Panc1 (cell line): ENCODE results near the gene PROSER3. TPM values are rescaled to one million over a fixed set of nuclear protein-coding genes. Genes with fewer than 3 reads are reported as not detected.

ENCODE experiments used
- ATAC-seq: fragments of 200-7000 bp; cut with Tn5 transposase; 2 replicates; pipeline ENCODE4 v1.9.1; 2020; ENCODE audit warnings: mild to moderate bottlenecking, moderate library complexity
- BruUV-seq: library from RNA; stranded (reverse); fragments of 400-500 nt; replicated peaks from 2 replicates; lab custom pipeline; 2021; lab: Mats Ljungman, UMichigan
- CTCF ChIA-PET: fragments of 300-600 bp; sonication (Branson Sonifier 250); formaldehyde crosslinking; loops from one replicate; lab custom pipeline; 2022; ENCODE audit warnings: antibody characterized with exemption; lab: Charles Lee
- POLR2A ChIA-PET: fragments of 300-600 bp; sonication (Branson Sonifier 250); formaldehyde crosslinking; loops from one replicate; lab custom pipeline; 2022; ENCODE audit warnings: antibody characterized with exemption; lab: Charles Lee
- DNase-seq: peaks from one replicate; pipeline ENCODE4 v3.0.0-alpha.2; 2010; ENCODE audit warnings: low read depth, low spot score
- H3K27ac ChIP-seq: 2 replicates; pipeline ENCODE4 v1.5.1; 2011; ENCODE audit warnings: mild to moderate bottlenecking, low read length, inconsistent platforms
- H3K27me3 ChIP-seq: fragments of 200-500 bp; sonication (Bioruptor generic); 2 replicates; pipeline ENCODE4 v1.6.0; 2014; ENCODE audit warnings: low read length, inconsistent platforms; ENCODE audit not compliant: control insufficient read depth, insufficient read depth
- H3K36me3 ChIP-seq: fragments of 200-500 bp; sonication (Bioruptor generic); 2 replicates; pipeline ENCODE4 v1.5.1; 2014; ENCODE audit warnings: inconsistent platforms, mild to moderate bottlenecking, low read length, moderate library complexity; ENCODE audit not compliant: control insufficient read depth, insufficient read depth
- H3K4me1 ChIP-seq: 2 replicates; pipeline ENCODE4 v1.5.1; 2011; ENCODE audit warnings: inconsistent platforms, mild to moderate bottlenecking, low read length, moderate library complexity; ENCODE audit not compliant: control insufficient read depth, insufficient read depth
- H3K4me3 ChIP-seq, 2 experiments: 2 replicates each; pipeline ENCODE4 v1.5.1; 2011 to 2012; ENCODE audit warnings: low read depth in 2 of 2, low read length in 2 of 2, mild to moderate bottlenecking in 2 of 2, inconsistent platforms in 1 of 2, moderate library complexity in 1 of 2
- H3K9me3 ChIP-seq: fragments of 200-500 bp; sonication (Bioruptor generic); 2 replicates; pipeline ENCODE4 v1.5.1; 2014; ENCODE audit warnings: low read depth, mild to moderate bottlenecking, inconsistent platforms, low read length, moderate library complexity; ENCODE audit not compliant: control insufficient read depth, insufficient read depth
- POLR2AphosphoS5 ChIP-seq: IDR thresholded peaks from 2 replicates; pipeline ENCODE4 v1.6.1; 2012; ENCODE audit warnings: mild to moderate bottlenecking, low read depth, low read length, moderate library complexity
- REST ChIP-seq, 2 experiments: IDR thresholded peaks; 2 replicates each; pipeline ENCODE4 v1.6.1; 2011 to 2012; ENCODE audit warnings: low read depth in 2 of 2, control low read depth in 1 of 2, low read length in 1 of 2, mild to moderate bottlenecking in 1 of 2, moderate library complexity in 1 of 2; ENCODE audit not compliant: insufficient read depth in 1 of 2
- SIN3A ChIP-seq: IDR thresholded peaks from 2 replicates; pipeline ENCODE4 v1.6.1; 2012; ENCODE audit warnings: low read depth, mild to moderate bottlenecking, low read length, moderate library complexity, borderline replicate concordance; ENCODE audit not compliant: insufficient read depth
- TCF7L2 ChIP-seq: IDR thresholded peaks from 2 replicates; pipeline ENCODE4 v1.6.1; 2011; ENCODE audit warnings: mild to moderate bottlenecking, low read depth, low read length, inconsistent platforms
- in situ Hi-C: cut with HindIII; loops from 2 replicates; pipeline ENCODE4 v1.10.0; 2016; ENCODE audit warnings: low sequenced_read_pairs, low pct_unique_long_range_greater_than_20kb
- intact Hi-C: fragments of 100-400 bp; cut with micrococcal nuclease; formaldehyde crosslinking; loops from one replicate; pipeline ENCODE4 v1.10.0; 2022; ENCODE audit not compliant: unreplicated experiment
- total RNA-seq: library from RNA; stranded (reverse); gene quantifications from one replicate; pipeline ENCODE4 v1.2.1, GENCODE V29; 2021; ENCODE audit not compliant: unreplicated experiment
- TF ChIP-seq, protein P1 (sequence below): fragments of 450-650 bp; IDR thresholded peaks from 2 replicates; pipeline ENCODE4 v1.5.1; 2017; ENCODE audit warnings: mild to moderate bottlenecking

The PROSER3 gene
- total RNA-seq, 1 experiment from 2014 or later, result 63.9 TPM

DNA sequence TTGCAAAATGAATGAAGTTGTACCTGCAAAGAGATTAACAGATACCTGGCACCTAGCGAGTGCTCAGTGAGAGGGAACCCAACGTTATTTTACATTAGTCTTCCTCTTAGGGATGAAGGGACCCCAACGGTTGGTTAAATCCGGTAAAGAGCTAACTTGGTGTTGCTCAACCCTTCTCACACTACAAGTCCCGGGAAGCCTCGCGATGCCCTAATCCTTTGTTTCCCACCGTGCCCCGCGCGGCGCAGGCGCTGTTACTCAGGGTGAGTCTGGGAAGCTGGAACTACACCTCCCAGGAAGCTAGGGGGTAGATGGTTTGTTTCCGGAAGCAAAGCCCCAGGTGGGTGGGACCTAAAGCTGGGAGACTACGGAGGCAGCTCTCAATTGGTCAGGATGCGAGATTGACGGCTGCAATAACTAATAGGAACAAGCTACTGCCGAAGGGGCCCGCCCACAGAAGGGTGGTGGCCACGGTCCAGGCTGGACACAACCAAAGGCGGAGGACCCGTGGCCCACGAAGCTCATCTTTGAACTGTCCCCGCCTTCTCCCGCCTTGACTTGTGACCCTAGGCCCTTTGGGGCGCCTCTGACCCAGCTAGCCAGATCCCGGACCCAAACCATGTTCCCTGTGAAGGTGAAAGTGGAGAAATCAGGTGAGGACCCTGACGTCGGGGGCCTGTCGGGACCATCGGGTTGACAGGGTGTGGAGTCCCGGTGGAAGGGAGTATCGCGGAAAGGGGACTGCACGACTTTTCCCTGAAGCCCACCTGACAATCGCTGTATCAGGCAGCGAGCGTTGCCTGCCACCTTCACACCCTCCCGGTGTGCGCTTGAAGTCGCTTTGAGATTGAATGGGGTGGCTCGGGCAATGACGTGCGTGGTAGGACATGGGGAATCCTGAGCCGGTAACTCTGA is 9.6 kb upstream of the PROSER3 start, which contains the start of gene LIN37:
TSS of gene LIN37 (plus strand) at position 471 of the 915 bp plus-strand sequence. CDS start at position 620, 149 bp downstream.
- in situ Hi-C loops (no loop called here), intact Hi-C loops (no loop called here)
- H3K4me3 ChIP-seq, result peak within 1 kb of the TSS; percentile 87 to 89
- TF ChIP-seq, protein P1, sequence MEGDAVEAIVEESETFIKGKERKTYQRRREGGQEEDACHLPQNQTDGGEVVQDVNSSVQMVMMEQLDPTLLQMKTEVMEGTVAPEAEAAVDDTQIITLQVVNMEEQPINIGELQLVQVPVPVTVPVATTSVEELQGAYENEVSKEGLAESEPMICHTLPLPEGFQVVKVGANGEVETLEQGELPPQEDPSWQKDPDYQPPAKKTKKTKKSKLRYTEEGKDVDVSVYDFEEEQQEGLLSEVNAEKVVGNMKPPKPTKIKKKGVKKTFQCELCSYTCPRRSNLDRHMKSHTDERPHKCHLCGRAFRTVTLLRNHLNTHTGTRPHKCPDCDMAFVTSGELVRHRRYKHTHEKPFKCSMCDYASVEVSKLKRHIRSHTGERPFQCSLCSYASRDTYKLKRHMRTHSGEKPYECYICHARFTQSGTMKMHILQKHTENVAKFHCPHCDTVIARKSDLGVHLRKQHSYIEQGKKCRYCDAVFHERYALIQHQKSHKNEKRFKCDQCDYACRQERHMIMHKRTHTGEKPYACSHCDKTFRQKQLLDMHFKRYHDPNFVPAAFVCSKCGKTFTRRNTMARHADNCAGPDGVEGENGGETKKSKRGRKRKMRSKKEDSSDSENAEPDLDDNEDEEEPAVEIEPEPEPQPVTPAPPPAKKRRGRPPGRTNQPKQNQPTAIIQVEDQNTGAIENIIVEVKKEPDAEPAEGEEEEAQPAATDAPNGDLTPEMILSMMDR, result no peak
- TF ChIP-seq TCF7L2, result peak; percentile 55; the same call in 1 of the 2 replicates
- no peak for TF ChIP-seq REST (IDR thresholded peaks at IDR 0.05; ENCODE audit: insufficient read depth in 1 of 2, low read depth in 2 of 2, low read length in 1 of 2)
- peak; percentile 96 for TF ChIP-seq POLR2AphosphoS5
- TF ChIP-seq SIN3A, result 0 out of 2 replicates have a peak, but pooled peaks have one; percentile 72
- H3K27me3 ChIP-seq, result no peaks in the 10 kb centered on the region
- ATAC-seq (peak; percentile 90), DNase-seq (peak; percentile 100)
- no peaks in the 10 kb centered on the region for H3K9me3 ChIP-seq
- TSS peak; percentile 51 for BruUV-seq
- H3K36me3 ChIP-seq, result no peaks in the 10 kb centered on the region
- POLR2A ChIA-PET, result interaction anchor here (0.5 to 1.2 kb wide), 6 partner anchors 9 to 183 kb away, joined by 3 to 9 read pairs (median 6); no protein-coding TSS in a partner anchor
- CTCF ChIA-PET, result interaction anchor here (0.6 to 0.9 kb wide), 5 partner anchors 11 to 251 kb away, joined by 3 to 7 read pairs (median 3); no protein-coding TSS in a partner anchor
- H3K4me1 ChIP-seq, result peaks cover 24% of the 10 kb centered on the region
- H3K27ac ChIP-seq, result peak within 1 kb of the TSS; percentile 92

GRCh38 chr19:35750167-35750566 is 7.8 kb upstream of the PROSER3 start:
- ChIA-PET CTCF (no interaction called here), POLR2A (no interaction called here)
- Histone ChIP-seq H3K4me1 (peaks cover 18% of the 10 kb centered on the region), H3K36me3 (no peaks in the 10 kb centered on the region), H3K27me3 (no peaks in the 10 kb centered on the region), H3K9me3 (no peaks in the 10 kb centered on the region), H3K27ac (no peak overlapping the region), H3K4me3 (no peak overlapping the region)
- TF ChIP-seq TCF7L2, result no peak
- TF ChIP-seq REST (IDR thresholded peaks at IDR 0.05; ENCODE audit: insufficient read depth in 1 of 2, low read depth in 2 of 2, low read length in 1 of 2), result no peak
- no peak for TF ChIP-seq SIN3A
- no peak for TF ChIP-seq POLR2AphosphoS5
- TF ChIP-seq, protein P1, result no peak
- BruUV-seq, result no TSS peak
- no peak for DNase-seq
- intact Hi-C loops, result no loop called here
- in situ Hi-C loops, result no loop called here
- no peak for ATAC-seq
